HFFc6 (cell line): Measurements from ENCODE around the gene RAD51B. TPM values are rescaled to one million over a fixed set of nuclear protein-coding genes. Genes with fewer than 3 reads are reported as not detected.

Source experiments
- DNase-seq: peaks from one replicate; pipeline ENCODE4 v3.0.0-alpha.2; 2018
- H3K27ac Mint-ChIP-seq: 2 replicates; pipeline ENCODE4 v1.8.0; 2020; ENCODE audit warnings: mild to moderate bottlenecking, mixed read lengths
- H3K27me3 Mint-ChIP-seq: 2 replicates; pipeline ENCODE4 v1.8.0; 2021; ENCODE audit warnings: mild to moderate bottlenecking, moderate library complexity, mixed read lengths; ENCODE audit not compliant: insufficient read depth
- H3K36me3 Mint-ChIP-seq: 2 replicates; pipeline ENCODE4 v1.8.0; 2021; ENCODE audit warnings: low read depth, mixed read lengths
- H3K4me1 Mint-ChIP-seq: 2 replicates; pipeline ENCODE4 v1.8.0; 2020; ENCODE audit warnings: low read depth, mixed read lengths
- H3K4me3 Mint-ChIP-seq: 2 replicates; pipeline ENCODE4 v1.8.0; 2020; ENCODE audit warnings: mild to moderate bottlenecking, moderate library complexity, mixed read lengths
- H3K9me3 Mint-ChIP-seq: 2 replicates; pipeline ENCODE4 v1.8.0; 2020; ENCODE audit warnings: mild to moderate bottlenecking, mixed read lengths
- CTCF ChIP-seq: fragments of 200-600 bp; sonication (generic); IDR thresholded peaks from 2 replicates; pipeline ENCODE4 v1.5.0; 2021; ENCODE audit warnings: antibody characterized with exemption, mild to moderate bottlenecking
- total RNA-seq, 6 experiments: library from RNA; stranded (reverse); fragmentation: NEBNext Ultra II Directional; extraction: Animal tissue kit (Norgen Biotek cat#: 25700); gene quantifications; 2 replicates in 1 of 6; 3 replicates in 5 of 6; pipeline ENCODE4 v1.2.3, GENCODE V29; 2021

Gene RAD51B
- total RNA-seq, 6 experiments from 2014 or later, result 7.1 to 12.4 (median 9.6) TPM

GRCh38 chr14:68507544-68508081, 688.0 kb downstream of the RAD51B start:
- Mint-ChIP-seq H3K36me3 (no peaks in the 10 kb centered on the region; the same call in 1 of the 2 replicates), H3K9me3 (no peaks in the 10 kb centered on the region), H3K4me1 (peaks cover 67% of the 10 kb centered on the region), H3K27me3 (no peaks in the 10 kb centered on the region), H3K4me3 (no peak overlapping the region), H3K27ac (peak overlapping the region; percentile 87; the same call in 1 of the 2 replicates)
- TF ChIP-seq CTCF, result no peak
- no peak for DNase-seq

- no peak for TF ChIP-seq CTCF
- H3K27me3 Mint-ChIP-seq, result no peaks in the 10 kb centered on the region
- peaks cover 75% of the 10 kb centered on the region for H3K4me1 Mint-ChIP-seq
- no peaks in the 10 kb centered on the region for H3K9me3 Mint-ChIP-seq
- DNase-seq, result no peak
- H3K27ac Mint-ChIP-seq, result 0 out of 2 replicates have a peak overlapping the region, but pooled peaks have one; percentile 94
- H3K4me3 Mint-ChIP-seq, result no peak overlapping the region
- H3K36me3 Mint-ChIP-seq, result no peaks in the 10 kb centered on the region; the same call in 1 of the 2 replicates
These were observed 689.0 kb downstream of the RAD51B start for GRCh38 chr14:68508581-68508980.

GRCh38 chr14:68509188-68509983, 689.8 kb downstream of the RAD51B start:
- no peaks in the 10 kb centered on the region for H3K27me3 Mint-ChIP-seq
- TF ChIP-seq CTCF, result no peak
- H3K4me1 Mint-ChIP-seq, result peaks cover 75% of the 10 kb centered on the region
- H3K9me3 Mint-ChIP-seq, result no peaks in the 10 kb centered on the region
- peak overlapping the region; percentile 94 for H3K27ac Mint-ChIP-seq
- peak overlapping the region; percentile 64; the same call in 1 of the 2 replicates for H3K4me3 Mint-ChIP-seq
- H3K36me3 Mint-ChIP-seq, result no peaks in the 10 kb centered on the region; the same call in 1 of the 2 replicates
- no peak for DNase-seq

- H3K36me3 Mint-ChIP-seq, result no peaks in the 10 kb centered on the region; the same call in 1 of the 2 replicates
- H3K9me3 Mint-ChIP-seq, result no peaks in the 10 kb centered on the region
- DNase-seq, result peak; percentile 90
- TF ChIP-seq CTCF, result no peak
- peak overlapping the region; percentile 64 for H3K4me3 Mint-ChIP-seq
- peak overlapping the region; percentile 94 for H3K27ac Mint-ChIP-seq
- H3K4me1 Mint-ChIP-seq, result peaks cover 67% of the 10 kb centered on the region
- H3K27me3 Mint-ChIP-seq, result no peaks in the 10 kb centered on the region
These were observed 690.9 kb downstream of the RAD51B start for GRCh38 chr14:68510201-68511128.
